Natural killer cell (primary cell): ENCODE data around the gene EMILIN3. TPM values are rescaled to one million over a fixed set of nuclear protein-coding genes. Genes with fewer than 3 reads are reported as not detected.
A peak's percentile ranks its signal among the peaks of the same experiment; 100 is the strongest.
"Not testable (repeated sequence)": the region's sequence is repeated elsewhere in the genome, so short reads cannot be mapped to it uniquely, and the experiment has no call there.

ENCODE experiments used
- ATAC-seq, 3 donors: fragments of 150-1000 bp in 2 of 3; fragments of 200-7000 bp in 1 of 3; cut with Tn5 transposase; 1 replicate in 1 of 3; 2 replicates in 2 of 3; pipeline ENCODE4 v1.10.0; 2021; ENCODE audit warnings: mild to moderate bottlenecking in 2 of 3, moderate library complexity in 2 of 3
- DNase-seq, 2 donors: peaks; one replicate each; pipeline versions ENCODE4 v3.0.0 to v3.0.0-alpha.2; 2013 to 2021; ENCODE audit warnings: mixed read lengths in 1 of 2
- H3K27ac ChIP-seq: one replicate; pipeline ENCODE4 v1.5.1; 2013; ENCODE audit warnings: mild to moderate bottlenecking, low read length
- H3K27me3 ChIP-seq: one replicate; pipeline ENCODE4 v1.6.1; 2013; ENCODE audit warnings: low read length; ENCODE audit not compliant: control insufficient read depth, insufficient read depth
- H3K36me3 ChIP-seq: one replicate; pipeline ENCODE4 v1.6.1; 2013; ENCODE audit warnings: low read length; ENCODE audit not compliant: control insufficient read depth, insufficient read depth
- H3K4me1 ChIP-seq: one replicate; pipeline ENCODE4 v1.6.1; 2013; ENCODE audit warnings: low read length; ENCODE audit not compliant: control insufficient read depth, insufficient read depth
- H3K4me3 ChIP-seq: one replicate; pipeline ENCODE4 v1.5.1; 2013; ENCODE audit warnings: low read length
- H3K9me3 ChIP-seq: one replicate; pipeline ENCODE4 v1.6.1; 2013; ENCODE audit warnings: low read length; ENCODE audit not compliant: control insufficient read depth, insufficient read depth
- H3K27ac Mint-ChIP-seq, 2 donors: one replicate each; pipeline ENCODE4 v1.8.0; 2022; ENCODE audit warnings: mild to moderate bottlenecking in 2 of 2, mixed read lengths in 2 of 2, moderate library complexity in 1 of 2
- H3K27me3 Mint-ChIP-seq, 2 donors: one replicate each; pipeline ENCODE4 v1.8.0; 2022; ENCODE audit warnings: low read depth in 2 of 2, mixed read lengths in 2 of 2
- H3K36me3 Mint-ChIP-seq: one replicate; pipeline ENCODE4 v1.8.0; 2022; ENCODE audit warnings: mixed read lengths
- H3K4me1 Mint-ChIP-seq, 2 donors: one replicate each; pipeline ENCODE4 v1.8.0; 2022; ENCODE audit warnings: mixed read lengths in 2 of 2
- H3K4me3 Mint-ChIP-seq: one replicate; pipeline ENCODE4 v1.8.0; 2022; ENCODE audit warnings: mild to moderate bottlenecking, moderate library complexity, mixed read lengths
- H3K9me3 Mint-ChIP-seq, 2 donors: one replicate each; pipeline ENCODE4 v1.8.0; 2022; ENCODE audit warnings: mixed read lengths in 2 of 2
- WGBS: methylation state at CpG from one replicate; pipeline ENCODE4 v1.1.7; 2013; ENCODE audit warnings: missing lambda C conversion rate; ENCODE audit not compliant: insufficient coverage; 5-methylcytosine and 5-hydroxymethylcytosine counted together
- intact Hi-C: fragments of 100-400 bp; cut with micrococcal nuclease; formaldehyde crosslinking; loops from one replicate; pipeline ENCODE4 v1.14.2; 2022
- total RNA-seq, 4 donors: library from RNA; stranded (reverse); fragments of 120-200 nt in 1 of 4; gene quantifications; one replicate each; pipeline versions ENCODE4 v1.2.3 to v1.2.4, GENCODE V29; 2013 to 2022
- TF ChIP-seq, protein P1 (sequence below): fragments of 200-600 bp; IDR thresholded peaks from one replicate; pipeline ENCODE4 v1.8.0; 2022; ENCODE audit warnings: antibody characterized with exemption

Gene EMILIN3
- total RNA-seq, 3 donors from 2014 or later (not counting 1 experiment from before 2014, with no cell fraction given) = not detected

GRCh38 chr20:41316602-41317545 lies 49.7 kb downstream of the EMILIN3 start:
- 4% methylated on average over 66 of the region's 66 CpGs for WGBS
- H3K4me1 ChIP-seq = peaks cover 11% of the 10 kb centered on the region
- peak overlapping the region; percentile 70 to 85 for H3K27ac Mint-ChIP-seq
- peaks cover 2% of the 10 kb centered on the region for H3K9me3 ChIP-seq
- H3K36me3 ChIP-seq = no peaks in the 10 kb centered on the region
- peak; percentile 58 to 70 (median 64) for ATAC-seq
- peak; percentile 59 to 81 for DNase-seq
- no peaks in the 10 kb centered on the region for H3K27me3 ChIP-seq
- H3K36me3 Mint-ChIP-seq = no peaks in the 10 kb centered on the region
- H3K4me1 Mint-ChIP-seq = peaks cover 13 to 19% of the 10 kb centered on the region in 2 donors
- H3K27ac ChIP-seq = peak overlapping the region; percentile 65
- no peaks in the 10 kb centered on the region for H3K9me3 Mint-ChIP-seq
- intact Hi-C loops = loop anchor here (5.0 kb wide), 1 partner anchor 180 kb away; the partner anchor contains the start of gene PLCG1
- peak overlapping the region; percentile 47 for H3K4me3 ChIP-seq
- TF ChIP-seq, protein P1, sequence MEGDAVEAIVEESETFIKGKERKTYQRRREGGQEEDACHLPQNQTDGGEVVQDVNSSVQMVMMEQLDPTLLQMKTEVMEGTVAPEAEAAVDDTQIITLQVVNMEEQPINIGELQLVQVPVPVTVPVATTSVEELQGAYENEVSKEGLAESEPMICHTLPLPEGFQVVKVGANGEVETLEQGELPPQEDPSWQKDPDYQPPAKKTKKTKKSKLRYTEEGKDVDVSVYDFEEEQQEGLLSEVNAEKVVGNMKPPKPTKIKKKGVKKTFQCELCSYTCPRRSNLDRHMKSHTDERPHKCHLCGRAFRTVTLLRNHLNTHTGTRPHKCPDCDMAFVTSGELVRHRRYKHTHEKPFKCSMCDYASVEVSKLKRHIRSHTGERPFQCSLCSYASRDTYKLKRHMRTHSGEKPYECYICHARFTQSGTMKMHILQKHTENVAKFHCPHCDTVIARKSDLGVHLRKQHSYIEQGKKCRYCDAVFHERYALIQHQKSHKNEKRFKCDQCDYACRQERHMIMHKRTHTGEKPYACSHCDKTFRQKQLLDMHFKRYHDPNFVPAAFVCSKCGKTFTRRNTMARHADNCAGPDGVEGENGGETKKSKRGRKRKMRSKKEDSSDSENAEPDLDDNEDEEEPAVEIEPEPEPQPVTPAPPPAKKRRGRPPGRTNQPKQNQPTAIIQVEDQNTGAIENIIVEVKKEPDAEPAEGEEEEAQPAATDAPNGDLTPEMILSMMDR = no peak
- peak overlapping the region; percentile 87 for H3K4me3 Mint-ChIP-seq
- peaks cover 0 to 3% of the 10 kb centered on the region in 2 donors for H3K27me3 Mint-ChIP-seq

- no peak for ATAC-seq
- WGBS = 93% methylated on average over 5 of the region's 6 CpGs
- no peaks in the 10 kb centered on the region for H3K36me3 ChIP-seq
Measured at GRCh38 chr20:41316051-41316450, 50.6 kb downstream of the EMILIN3 start.

GRCh38 chr20:41314386-41314785 lies 52.2 kb downstream of the EMILIN3 start:
- H3K4me3 ChIP-seq = no peak overlapping the region
- WGBS = 91% methylated on average over 1 of the region's 2 CpGs
- intact Hi-C loops = no loop called here
- H3K9me3 Mint-ChIP-seq = no peaks in the 10 kb centered on the region
- H3K4me3 Mint-ChIP-seq = no peak overlapping the region
- peaks cover 11% of the 10 kb centered on the region for H3K4me1 ChIP-seq
- no peak overlapping the region for H3K27ac Mint-ChIP-seq
- no peak overlapping the region for H3K27ac ChIP-seq
- peaks cover 19 to 24% of the 10 kb centered on the region in 2 donors for H3K4me1 Mint-ChIP-seq
- H3K27me3 Mint-ChIP-seq = peaks cover 0 to 2% of the 10 kb centered on the region in 2 donors
- DNase-seq = no peak
- peaks cover 3% of the 10 kb centered on the region for H3K9me3 ChIP-seq
- H3K36me3 ChIP-seq = no peaks in the 10 kb centered on the region
- H3K36me3 Mint-ChIP-seq = no peaks in the 10 kb centered on the region
- TF ChIP-seq, protein P1 = no peak
- no peaks in the 10 kb centered on the region for H3K27me3 ChIP-seq
- ATAC-seq = no peak

More at GRCh38 chr20:41316051-41316450, 50.6 kb downstream of the EMILIN3 start:
- Histone ChIP-seq H3K27me3 (no peaks in the 10 kb centered on the region), H3K27ac (no peak overlapping the region), H3K4me3 (no peak overlapping the region), H3K9me3 (peaks cover 3% of the 10 kb centered on the region), H3K4me1 (peaks cover 11% of the 10 kb centered on the region)
- peaks cover 0 to 3% of the 10 kb centered on the region in 2 donors for H3K27me3 Mint-ChIP-seq
- DNase-seq = no peak
- no peaks in the 10 kb centered on the region for H3K9me3 Mint-ChIP-seq
- peak overlapping the region; percentile 70 to 85 for H3K27ac Mint-ChIP-seq
- H3K4me3 Mint-ChIP-seq = peak overlapping the region; percentile 87
- no peaks in the 10 kb centered on the region for H3K36me3 Mint-ChIP-seq
- TF ChIP-seq, protein P1 = no peak
- peaks cover 13 to 19% of the 10 kb centered on the region in 2 donors for H3K4me1 Mint-ChIP-seq
- intact Hi-C loops = loop anchor here (5.0 kb wide), 1 partner anchor 179 kb away; the partner anchor contains the start of gene PLCG1

DNA sequence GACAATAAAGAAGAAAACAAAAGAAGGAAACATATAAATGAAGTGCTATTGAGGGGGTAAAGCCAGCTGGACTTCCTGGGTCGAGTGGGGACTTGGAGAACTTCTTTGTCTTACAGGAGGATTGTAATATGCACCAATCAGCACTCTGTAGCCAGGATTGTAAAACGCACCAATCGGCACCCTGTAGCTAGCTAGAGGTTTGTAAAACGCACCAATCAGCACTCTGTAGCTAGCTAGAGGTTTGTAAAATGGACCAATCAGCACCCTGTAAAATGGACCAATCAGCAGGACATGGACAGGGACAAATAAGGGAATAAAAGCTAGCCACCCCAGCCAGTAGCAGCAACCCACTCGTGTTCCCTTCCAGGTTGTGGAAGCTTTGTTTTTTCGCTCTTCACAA lies 54.6 kb downstream of the EMILIN3 start:
- H3K36me3 Mint-ChIP-seq, H3K4me3 Mint-ChIP-seq, H3K27me3 Mint-ChIP-seq, H3K27me3 ChIP-seq, H3K9me3 Mint-ChIP-seq, ATAC-seq, H3K27ac Mint-ChIP-seq, H3K27ac ChIP-seq, intact Hi-C loops, DNase-seq, H3K4me1 ChIP-seq, H3K4me3 ChIP-seq, H3K9me3 ChIP-seq, H3K36me3 ChIP-seq: not testable (repeated sequence)
- 95% methylated on average over 6 of the region's 6 CpGs for WGBS
- H3K4me1 Mint-ChIP-seq = peaks cover 16 to 20% of the 10 kb centered on the region in 2 donors
